Frontal cortex (tissue), 4 donors: ENCODE measurements around the gene PYROXD2. TPM values are rescaled to one million over a fixed set of nuclear protein-coding genes. Genes with fewer than 3 reads are reported as not detected.

Experiments used
- DNase-seq, 2 donors: peaks; one replicate each; pipeline ENCODE4 v3.0.0; 2012; ENCODE audit warnings: low spot score in 2 of 2
- FAIRE-seq: peaks from 2 replicates; lab custom pipeline; 2012; peaks lifted over from hg19 to GRCh38; lab: Jason Lieb, UNC
- total RNA-seq: library from RNA; depleted of rRNA; stranded (reverse); fragments of >200 nt; gene quantifications from one replicate; pipeline ENCODE4 v1.2.3, GENCODE V29; 2014
- donor health status: control.
- donor health status: control.
- donor health status: control.

PYROXD2 gene
- total RNA-seq, 1 donor from 2014 or later = 2.4 TPM

DNA sequence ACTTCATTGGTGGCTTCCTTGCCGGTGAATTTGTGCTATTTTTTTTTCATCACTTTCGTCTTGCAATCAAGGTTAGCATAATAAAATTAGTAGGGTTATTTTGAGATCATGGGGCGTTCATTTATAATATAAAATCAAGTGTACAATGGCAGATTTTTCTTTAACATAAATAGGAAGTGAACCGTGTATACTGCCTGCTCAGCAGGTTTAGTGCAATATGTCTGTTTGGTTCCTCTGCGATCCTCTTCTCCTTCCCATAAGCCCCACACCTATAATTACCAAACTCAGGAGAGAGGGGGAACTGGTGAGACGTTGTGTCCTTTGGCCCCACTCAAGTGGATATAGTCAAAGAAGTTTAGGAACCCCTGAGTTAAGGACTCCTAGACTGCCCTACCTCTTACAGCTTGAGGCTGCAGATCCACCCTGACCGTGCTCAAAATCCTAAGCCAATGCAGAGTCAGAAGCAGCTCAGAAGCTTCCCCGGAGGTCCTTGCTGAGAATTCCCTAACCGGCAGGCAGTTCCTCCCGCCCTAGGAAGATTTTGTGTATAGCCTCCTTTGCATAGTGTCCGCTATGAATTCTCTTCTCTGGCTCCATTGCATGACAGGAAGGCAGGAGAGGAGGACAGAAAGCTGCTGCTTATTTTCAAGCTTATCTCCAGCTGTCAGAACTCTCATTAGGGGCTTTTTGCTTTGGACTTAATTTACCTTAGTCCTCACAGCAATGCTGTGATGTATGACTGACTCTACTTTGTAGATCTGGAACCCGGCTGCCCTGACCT is 41.5 kb downstream of the PYROXD2 start:
- DNase-seq (no peak), FAIRE-seq (no peak)

DNA sequence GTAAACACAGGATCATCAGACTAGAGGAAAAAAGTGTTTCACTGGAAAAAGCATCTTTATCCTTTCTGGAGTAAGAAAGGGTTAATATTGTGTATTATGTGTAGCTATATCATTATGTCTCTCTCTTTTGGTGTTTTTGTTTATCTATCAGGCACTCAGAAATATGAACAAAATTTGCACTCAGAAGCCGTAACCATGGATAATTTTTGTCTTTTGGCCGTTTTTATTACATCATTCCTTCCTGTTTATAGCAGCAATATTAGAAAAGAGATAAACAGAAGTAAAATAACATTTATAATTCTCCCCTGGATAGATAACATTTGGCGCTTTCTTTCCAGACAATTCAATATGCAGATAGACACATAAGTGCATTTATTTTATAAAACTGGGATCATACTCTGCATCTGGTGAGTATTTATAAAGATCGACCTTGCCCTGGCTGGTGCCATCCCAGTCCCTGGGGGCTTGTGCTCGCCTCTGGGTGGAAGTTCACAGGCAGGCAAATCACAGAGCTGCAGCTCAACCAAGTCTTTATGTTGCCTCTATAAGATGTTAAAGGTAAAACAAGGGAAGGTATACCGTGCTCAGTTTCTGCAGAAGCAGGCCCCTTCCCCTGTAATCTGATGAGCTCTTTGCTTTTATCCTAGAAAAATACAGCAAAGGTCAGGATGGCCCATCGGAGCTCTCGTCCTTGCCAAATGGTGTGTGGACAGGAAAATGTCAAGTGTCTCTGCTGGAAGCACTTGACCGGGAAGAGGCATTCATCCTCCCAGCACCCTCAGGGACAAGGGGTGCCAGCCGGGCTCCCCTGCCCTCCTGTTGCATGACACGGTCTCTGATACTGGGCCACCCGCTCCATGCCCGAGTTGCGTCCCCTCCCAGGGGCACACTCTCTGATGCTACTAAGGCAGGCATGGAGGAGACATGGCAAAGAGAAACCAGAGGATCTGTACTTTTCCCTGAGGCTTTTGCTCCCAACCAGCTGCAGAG is 43.9 kb downstream of the PYROXD2 start:
- no peak for FAIRE-seq

DNA sequence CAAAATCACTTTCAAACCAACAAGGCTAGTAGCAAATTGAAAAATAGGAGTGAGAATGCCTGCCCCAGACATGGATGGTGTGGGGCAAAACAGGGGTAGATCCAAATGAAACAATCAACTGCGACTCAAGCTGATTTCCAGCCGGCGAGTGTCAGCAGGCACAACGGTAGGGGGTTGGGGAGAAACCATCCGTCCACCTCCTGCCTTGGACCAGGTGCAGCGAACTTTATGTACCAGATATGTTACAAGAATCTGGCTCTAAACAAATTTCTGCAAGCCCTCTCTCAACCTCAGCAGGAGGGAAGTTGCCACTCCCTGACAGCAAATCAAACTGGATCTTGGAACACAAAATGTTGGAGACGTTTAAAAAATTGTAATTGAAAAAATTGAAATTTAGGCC is 45.2 kb downstream of the PYROXD2 start:
- FAIRE-seq (no peak), DNase-seq (no peak)

More for the DNA sequence above, 43.9 kb downstream of the PYROXD2 start:
- DNase-seq = no peak

DNA sequence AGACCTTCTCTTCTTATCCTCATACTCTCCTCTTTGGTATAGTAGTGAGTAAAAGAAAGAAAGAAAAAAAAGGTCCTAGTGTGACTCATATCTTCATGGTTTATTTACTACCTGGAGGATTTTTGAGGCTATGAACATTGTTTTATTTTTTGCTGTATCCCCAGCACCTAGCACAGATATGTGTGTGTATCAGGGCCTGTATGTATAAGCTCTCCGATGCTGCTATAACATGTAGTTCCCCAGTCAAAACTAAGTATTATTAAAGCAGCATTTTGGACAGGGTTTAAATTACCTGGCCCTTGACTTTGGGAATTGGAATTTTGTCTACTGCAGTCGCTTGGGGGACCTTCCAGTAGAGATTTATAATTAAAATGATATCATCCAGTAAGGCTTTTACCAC is 46.3 kb downstream of the PYROXD2 start:
- no peak for FAIRE-seq

DNA sequence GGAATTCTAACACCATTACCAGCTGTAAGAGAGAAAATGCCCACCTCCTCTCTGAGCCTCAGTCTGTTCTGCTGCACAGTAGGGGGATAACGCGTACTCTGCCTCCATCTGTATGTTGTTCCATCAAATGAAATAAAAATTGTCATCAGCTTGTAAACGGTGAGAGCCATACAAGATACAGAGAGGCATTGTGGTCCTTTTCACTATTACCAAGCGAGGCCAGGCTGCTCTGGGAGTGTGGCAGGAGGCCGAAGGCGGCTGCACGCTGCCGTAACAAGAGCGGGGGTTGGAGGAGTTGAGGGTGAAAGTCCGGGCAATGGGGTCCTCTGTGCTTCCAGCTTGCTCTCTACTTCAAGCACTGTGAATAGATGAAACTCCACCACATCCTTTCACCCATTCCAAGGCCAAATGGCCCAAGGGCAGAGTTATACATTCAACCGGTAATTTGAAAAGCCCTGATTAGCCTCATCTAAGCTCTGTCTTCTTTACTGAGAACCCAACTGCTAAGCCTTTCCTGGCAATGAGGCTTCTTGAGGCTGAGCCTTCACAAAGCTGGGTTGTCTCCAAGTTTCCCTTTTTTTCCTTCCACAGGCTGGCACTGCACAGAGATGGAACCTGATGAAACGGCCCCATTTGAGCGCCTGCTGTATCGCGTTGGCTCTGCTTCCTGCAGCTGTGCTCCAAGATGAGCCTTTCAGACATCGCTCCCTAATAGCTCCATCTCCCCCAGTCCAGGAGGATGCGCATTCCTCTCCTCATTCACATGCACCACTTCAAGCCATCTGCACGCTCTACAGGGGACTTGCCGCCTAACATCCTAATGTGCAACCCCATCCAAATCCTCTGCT is 47.2 kb downstream of the PYROXD2 start:
- no peak for DNase-seq
- FAIRE-seq = no peak

More for the DNA sequence above, 46.3 kb downstream of the PYROXD2 start:
- DNase-seq = no peak

DNA sequence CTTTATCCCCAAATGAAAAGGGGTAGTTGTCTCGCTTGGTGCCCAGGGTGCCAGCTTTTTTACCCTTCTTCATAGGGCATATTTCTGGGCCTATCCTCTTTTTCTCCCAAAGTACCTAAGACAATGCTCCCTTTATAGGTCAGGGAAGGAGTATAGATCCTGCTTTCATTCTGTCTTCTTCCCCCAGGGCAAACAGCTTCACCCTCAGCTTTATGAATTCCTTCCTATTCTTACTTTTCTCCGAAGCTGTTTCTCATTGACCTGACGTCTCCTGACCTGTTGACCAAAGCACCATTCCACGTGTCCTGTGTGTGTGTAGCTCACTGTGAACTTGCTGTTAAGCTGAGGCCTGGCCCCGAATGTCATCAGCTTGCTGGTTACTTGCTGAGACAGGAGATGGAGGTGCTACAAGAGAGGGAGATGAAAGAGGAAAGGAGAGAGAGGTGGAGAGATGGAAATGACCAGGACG is 48.9 kb downstream of the PYROXD2 start:
- FAIRE-seq (no peak), DNase-seq (no peak)

DNA sequence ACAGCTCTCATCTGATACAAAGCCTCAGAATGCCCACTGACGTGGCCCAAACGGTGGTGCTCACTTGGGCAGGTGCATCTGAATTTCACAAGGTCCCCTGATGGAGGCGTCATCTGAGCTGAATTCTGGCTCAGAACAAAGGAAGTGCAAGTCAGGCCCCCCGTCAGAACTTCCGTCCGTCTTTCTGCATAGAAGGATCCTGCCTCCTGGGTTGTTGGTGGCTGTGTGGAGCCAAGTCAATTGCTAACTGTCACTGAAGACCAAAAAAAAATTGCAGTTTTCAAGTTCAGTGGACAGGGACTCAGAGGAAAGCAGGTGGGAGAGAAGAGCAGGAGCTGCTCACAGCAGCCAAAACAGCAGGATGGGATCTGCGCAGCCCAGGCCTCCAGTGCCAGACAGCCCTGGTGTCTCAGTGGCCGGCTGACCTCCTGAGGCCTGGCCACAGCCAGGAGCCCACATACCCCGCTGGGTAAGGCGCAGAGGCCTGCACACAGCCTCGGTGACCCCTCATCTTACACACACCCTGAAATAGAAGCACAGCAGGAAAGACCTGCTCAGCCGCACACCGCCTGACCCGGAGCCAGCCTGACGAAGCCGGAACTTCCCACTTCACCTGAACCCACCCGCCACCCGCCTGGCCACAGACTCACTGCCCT is 49.4 kb downstream of the PYROXD2 start:
- FAIRE-seq (no peak), DNase-seq (no peak)

DNA sequence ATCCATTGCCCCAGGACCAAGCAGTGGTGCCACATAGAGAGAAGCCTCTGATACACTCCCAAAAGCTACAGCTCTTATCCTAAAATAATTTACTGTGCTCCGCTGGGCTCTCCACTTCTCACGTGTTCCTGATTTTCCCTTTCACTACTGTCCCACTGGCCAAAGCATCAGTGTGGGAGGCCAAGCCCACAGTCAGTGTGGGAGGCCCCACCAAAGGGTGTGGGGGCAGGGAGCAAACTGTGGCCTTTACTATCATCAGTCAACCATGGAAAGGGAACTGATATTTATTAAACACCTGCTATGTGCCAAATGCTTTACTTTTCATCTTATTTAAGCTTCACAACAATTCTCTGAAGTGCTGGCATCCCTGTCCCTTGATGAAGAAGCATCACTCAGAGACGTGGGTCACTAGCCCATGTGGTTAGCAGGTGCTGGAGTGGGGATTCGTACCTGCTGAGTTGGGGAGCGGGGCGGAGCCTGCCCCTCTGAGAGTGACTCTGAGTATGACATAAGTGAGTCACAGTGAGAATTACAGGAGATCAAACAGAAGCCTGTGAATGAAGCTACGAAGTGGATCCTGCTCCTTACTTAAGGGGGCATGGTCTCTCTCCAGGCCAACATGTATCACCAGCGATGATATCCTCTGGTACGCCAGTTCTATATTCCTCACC is 50.4 kb downstream of the PYROXD2 start:
- FAIRE-seq = no peak

DNA sequence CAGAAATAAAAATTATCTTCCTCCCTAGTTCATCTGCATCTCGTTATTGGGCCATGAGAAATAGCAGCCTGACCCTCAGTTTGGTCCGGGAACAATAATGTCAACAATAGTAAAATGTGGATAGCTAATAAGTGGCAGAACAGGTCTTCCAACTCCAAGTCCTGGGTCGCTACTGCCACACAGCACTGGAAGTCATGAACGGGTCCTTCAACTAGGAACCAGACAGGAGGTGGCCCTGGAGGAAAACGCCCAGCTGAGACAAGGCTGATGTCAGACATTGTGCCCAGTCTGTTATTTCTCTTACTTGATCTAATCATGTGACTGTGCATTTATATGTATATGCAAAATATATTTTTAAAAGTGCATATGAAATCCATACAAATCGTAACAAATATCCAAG is 51.8 kb downstream of the PYROXD2 start:
- FAIRE-seq = no peak
- no peak for DNase-seq

More for the DNA sequence above, 50.4 kb downstream of the PYROXD2 start:
- no peak for DNase-seq

DNA sequence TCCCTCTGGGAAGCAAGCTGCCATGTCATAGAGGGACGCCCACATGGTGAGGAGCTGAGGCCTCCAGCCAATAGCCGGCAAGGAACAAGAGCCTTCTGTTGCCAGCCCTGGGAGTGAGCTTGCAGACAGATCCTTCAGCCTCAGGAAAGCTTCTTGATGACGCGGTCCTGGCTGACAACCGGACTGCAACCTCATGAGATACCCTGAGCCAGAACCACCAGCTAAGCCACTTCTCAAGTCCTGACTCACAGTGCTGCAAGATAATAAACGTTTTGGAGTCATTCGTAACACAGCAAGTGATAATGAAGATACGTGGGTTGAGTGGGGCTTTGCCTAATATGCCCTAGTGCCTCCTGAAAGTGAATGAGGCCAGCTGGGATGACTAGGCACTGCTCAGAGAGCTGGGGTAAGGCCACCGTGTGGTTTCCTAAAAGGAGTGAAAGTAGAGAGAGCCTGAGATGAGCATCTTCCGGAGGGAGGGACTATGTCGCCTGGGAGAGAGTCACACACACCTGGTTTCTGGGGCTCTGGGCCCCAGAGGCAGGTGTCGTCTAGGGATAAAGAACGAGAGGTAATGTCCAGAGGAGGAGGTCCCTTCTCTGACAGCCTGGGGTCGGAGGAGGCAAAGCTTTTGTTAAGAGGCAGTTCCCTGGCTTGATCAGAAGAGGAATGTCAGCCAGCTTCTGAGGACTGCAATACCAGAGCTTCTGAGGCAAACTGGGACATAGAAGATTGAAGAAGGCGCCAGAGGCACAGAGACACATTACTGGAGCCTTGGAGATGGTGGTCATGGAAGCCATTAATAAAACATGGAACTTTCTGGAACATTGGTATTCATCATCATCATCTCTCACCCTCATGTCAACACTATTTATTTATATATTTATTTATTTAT is 53.6 kb downstream of the PYROXD2 start:
- no peak for FAIRE-seq
- DNase-seq = peak in 1 of 2 donors; percentile 53

DNA sequence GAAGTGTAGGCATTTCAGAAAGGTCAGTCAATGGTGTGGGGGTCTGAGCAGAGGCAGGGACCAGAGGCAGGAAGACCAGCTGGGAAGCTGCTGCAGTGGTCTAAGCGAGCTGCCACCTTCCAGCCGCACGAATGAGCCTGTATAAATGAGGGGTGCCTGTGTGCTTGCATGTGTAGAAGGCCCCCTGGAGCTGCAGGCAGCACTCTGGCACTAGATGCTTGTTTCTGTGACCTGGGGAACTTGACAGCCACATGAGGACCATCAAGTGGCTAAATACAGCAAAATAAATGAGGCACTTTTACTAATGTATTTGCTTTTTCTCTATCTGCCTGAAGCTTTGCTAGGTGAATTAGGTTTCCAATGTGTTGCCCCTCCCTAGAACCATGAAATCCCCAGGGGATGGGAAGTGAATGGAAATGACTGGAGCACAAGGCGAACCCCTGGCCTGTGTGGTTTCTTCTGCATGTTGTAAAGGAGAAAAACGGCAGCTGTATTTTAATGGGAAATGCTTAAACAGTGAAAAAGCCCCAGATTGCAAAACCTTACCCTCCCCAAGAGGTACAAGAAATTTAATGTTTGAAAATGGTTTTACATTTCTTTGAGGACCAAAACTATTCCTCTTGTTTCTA is 57.7 kb downstream of the PYROXD2 start:
- no peak for FAIRE-seq
- DNase-seq = no peak

DNA sequence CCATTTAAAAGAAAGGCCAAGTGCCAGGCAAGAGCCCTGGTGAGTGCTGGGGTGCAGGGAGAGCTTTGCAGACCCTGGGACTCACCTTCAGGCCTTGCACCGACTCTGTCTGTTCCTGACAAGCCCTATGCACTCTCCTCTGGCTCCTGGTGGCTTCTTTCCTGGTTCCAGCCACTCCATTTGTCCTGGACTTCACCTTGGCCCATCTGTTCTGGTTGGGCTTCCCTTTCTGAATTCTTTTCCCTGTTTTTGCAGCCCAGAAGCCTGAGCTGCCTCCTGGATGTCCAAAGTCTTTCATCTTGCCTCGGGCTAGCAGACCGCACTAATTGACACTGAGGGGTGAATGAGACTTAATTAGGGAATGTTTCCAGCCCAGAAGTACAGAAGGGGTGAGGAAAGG is 60.5 kb downstream of the PYROXD2 start:
- DNase-seq (no peak), FAIRE-seq (no peak)

DNA sequence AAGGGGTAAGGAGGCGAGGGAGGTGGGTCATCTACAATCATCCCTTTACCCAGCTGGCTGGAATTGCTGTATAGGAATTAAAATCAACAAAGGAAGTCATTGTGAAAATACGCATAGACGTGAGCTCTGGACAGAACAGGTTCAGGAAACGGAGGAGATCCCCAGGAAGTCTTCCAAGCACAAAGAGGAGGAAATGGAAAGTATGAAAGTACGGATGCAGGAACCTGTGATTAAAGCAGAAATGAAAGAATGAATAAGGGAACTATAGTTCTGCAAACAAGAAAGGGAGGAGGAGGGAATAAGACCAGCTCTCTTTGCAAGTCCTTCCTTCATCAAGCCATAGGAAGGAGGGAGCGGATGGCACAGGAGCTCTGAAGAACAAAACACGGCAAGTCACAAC is 61.8 kb downstream of the PYROXD2 start:
- no peak for DNase-seq
- no peak for FAIRE-seq

DNA sequence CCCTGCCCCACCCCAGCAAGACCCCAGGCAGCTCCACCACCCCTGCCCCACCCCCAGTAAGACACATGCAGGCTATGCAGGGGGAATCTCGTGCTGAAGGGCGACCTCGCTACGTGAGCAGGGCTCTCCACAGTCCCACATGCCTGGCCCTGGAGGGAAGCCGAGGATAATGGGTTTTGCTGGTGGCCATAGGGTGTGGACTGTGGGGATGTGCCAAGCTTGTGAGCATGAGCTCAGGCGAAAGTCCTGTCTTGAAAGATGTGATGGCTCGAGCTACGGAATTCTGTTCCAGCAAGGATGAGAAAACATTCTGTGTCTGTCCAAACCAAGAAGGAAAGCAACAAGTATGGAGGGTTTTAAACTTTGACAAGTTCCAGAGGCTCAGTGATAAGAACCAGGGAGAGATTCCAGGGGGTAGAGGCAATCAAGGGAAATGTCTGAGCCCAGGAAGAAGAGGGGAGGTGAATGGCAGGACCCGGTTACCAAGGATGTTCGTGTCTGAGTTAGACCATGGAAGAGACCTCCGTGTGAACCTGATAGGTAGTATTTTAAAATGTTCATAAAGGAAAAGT is 63.1 kb downstream of the PYROXD2 start:
- DNase-seq (no peak), FAIRE-seq (no peak)

DNA sequence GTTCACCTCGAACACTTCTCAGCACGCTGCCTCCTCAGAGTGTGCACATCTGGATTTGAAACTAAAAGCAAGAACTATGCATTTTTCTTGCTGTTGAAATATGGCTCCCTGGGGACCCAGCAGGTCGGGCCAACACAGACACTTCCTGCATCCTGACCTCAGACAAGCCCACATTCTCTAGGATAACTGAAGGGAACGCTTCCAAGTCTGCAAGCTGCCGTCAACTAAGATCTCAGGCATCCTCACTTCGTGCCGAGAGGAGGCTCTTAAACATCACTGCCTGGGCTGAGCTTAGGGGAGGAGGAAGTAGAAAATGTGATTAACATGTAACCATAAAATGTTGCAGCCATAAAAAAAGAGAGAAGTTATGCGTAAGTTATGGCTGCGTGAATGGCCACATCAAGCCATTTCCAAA is 65.5 kb downstream of the PYROXD2 start:
- FAIRE-seq = no peak

DNA sequence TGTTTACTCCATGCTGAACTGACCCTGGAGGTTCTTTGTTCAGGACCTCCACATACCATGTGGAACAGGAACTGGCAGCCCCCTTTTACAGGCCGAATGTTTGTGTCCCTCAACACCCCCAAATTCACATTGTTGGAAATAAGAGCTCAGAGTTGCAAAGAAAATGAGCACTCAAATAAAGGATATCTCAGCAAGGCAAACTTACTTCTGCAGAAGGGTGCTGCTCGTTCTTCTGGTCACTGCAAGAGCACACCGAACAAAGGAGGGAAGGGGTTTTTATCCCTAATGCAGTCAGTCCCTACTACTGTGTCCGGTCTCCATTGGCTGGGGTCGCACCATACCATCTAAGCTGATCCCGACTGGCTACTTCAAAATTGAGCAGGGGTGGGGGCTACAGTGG is 68.1 kb downstream of the PYROXD2 start:
- no peak for FAIRE-seq

More for the DNA sequence above, 65.5 kb downstream of the PYROXD2 start:
- DNase-seq = no peak

DNA sequence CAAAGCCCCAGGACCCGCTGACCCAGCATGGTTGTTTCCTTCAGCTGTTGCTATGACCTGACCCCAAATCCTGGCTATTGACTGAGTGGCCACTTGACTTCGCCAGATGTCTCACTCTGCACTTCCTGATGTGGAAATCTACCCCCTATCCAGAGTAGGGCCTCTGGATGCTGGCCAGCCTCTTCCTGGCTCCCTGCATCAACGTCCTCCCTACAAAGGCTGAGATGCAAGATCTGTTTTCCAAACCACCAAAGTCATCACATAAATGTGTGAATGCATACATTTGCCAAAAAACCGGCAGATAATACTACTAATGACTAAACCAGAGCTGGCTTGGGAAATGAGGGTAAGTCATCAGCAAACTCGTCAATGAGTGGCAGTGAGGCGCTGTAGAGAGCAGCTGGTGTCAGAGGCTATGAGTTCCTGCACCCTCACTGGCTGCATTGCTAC is 70.4 kb downstream of the PYROXD2 start:
- FAIRE-seq (no peak), DNase-seq (no peak)

More for the DNA sequence above, 68.1 kb downstream of the PYROXD2 start:
- no peak for DNase-seq
